Keratinocyte (primary cell): ENCODE data around the gene SAMD14. TPM values are rescaled to one million over a fixed set of nuclear protein-coding genes. Genes with fewer than 3 reads are reported as not detected.

Experiments used
- DNase-seq: peaks from one replicate; pipeline ENCODE4 v3.0.0-alpha.2; 2011; ENCODE audit warnings: low read depth, missing footprints, low spot score
- FAIRE-seq: peaks from 2 replicates; lab custom pipeline; 2011; peaks lifted over from hg19 to GRCh38; lab: Jason Lieb, UNC
- H2AFZ ChIP-seq: 2 replicates; pipeline ENCODE4 v1.6.0; 2012; ENCODE audit warnings: low read length, control low read depth, inconsistent platforms; ENCODE audit not compliant: control insufficient read depth
- H3K27ac ChIP-seq: 2 replicates; pipeline ENCODE4 v1.5.1; 2011; ENCODE audit warnings: low read length; ENCODE audit not compliant: control insufficient read depth, insufficient read depth
- H3K27me3 ChIP-seq: 3 replicates; pipeline ENCODE4 v1.6.0; 2011; ENCODE audit warnings: low read length; ENCODE audit not compliant: control insufficient read depth, insufficient read depth; ENCODE audit errors: extremely low read depth
- H3K36me3 ChIP-seq, 2 experiments: 2 replicates in 1 of 2; 3 replicates in 1 of 2; pipeline ENCODE4 v1.5.1; 2011; ENCODE audit warnings: low read length in 2 of 2, mild to moderate bottlenecking in 1 of 2; ENCODE audit not compliant: control insufficient read depth in 2 of 2, insufficient read depth in 2 of 2; ENCODE audit errors: extremely low read depth in 1 of 2
- H3K4me1 ChIP-seq: 3 replicates; pipeline ENCODE4 v1.5.1; 2011; ENCODE audit warnings: low read length; ENCODE audit not compliant: control insufficient read depth, insufficient read depth; ENCODE audit errors: extremely low read depth
- H3K4me2 ChIP-seq: 3 replicates; pipeline ENCODE4 v1.6.0; 2011; ENCODE audit warnings: low read depth, low read length; ENCODE audit not compliant: control insufficient read depth, insufficient read depth; ENCODE audit errors: extremely low read depth
- H3K4me3 ChIP-seq, 3 experiments: fragments of 200-600 bp in 1 of 3; sonication (generic) in 1 of 3; 2 replicates in 2 of 3; 3 replicates in 1 of 3; pipeline ENCODE4 v1.5.1; 2011 to 2016; ENCODE audit warnings: low read length in 3 of 3, mild to moderate bottlenecking in 3 of 3, control low read depth in 2 of 3, inconsistent platforms in 1 of 3, low read depth in 1 of 3, mixed read lengths in 1 of 3, mixed run types in 1 of 3, moderate library complexity in 1 of 3; ENCODE audit not compliant: control insufficient read depth in 2 of 3, insufficient read depth in 2 of 3; ENCODE audit errors: extremely low read depth in 1 of 3
- H3K79me2 ChIP-seq: 2 replicates; pipeline ENCODE4 v1.6.0; 2012; ENCODE audit warnings: low read length; ENCODE audit not compliant: control insufficient read depth, insufficient read depth
- H3K9ac ChIP-seq: 3 replicates; pipeline ENCODE4 v1.6.0; 2011; ENCODE audit warnings: low read length; ENCODE audit not compliant: control insufficient read depth, insufficient read depth; ENCODE audit errors: extremely low read depth
- H3K9me1 ChIP-seq: 3 replicates; pipeline ENCODE4 v1.6.0; 2011; ENCODE audit warnings: low read length; ENCODE audit not compliant: control insufficient read depth, insufficient read depth; ENCODE audit errors: extremely low read depth
- H3K9me3 ChIP-seq: 2 replicates; pipeline ENCODE4 v1.5.1; 2012; ENCODE audit warnings: low read depth, low read length; ENCODE audit not compliant: control insufficient read depth
- H4K20me1 ChIP-seq: 3 replicates; pipeline ENCODE4 v1.6.0; 2011; ENCODE audit warnings: low read length; ENCODE audit not compliant: control insufficient read depth, insufficient read depth; ENCODE audit errors: extremely low read depth
- EZH2 ChIP-seq: IDR thresholded peaks from one replicate; pipeline ENCODE4 v1.6.1; 2012; ENCODE audit warnings: inconsistent platforms, mild to moderate bottlenecking, low read length, moderate library complexity
- dilution Hi-C: fragments of 300-500 bp; cut with MboI; formaldehyde crosslinking; loops from one replicate; pipeline ENCODE4 v1.7.0; 2020; ENCODE audit warnings: low sequenced_read_pairs; ENCODE audit not compliant: extremely low pct_ligation_motif_present
- polyA plus RNA-seq, 5 experiments: library from polyadenylated mRNA; depleted of rRNA in 3 of 5; stranded (reverse) in 3 of 5; stranded (forward) in 1 of 5; unstranded in 1 of 5; fragments of >200 nt; gene quantifications; 1 replicate in 1 of 5; 2 replicates in 3 of 5; 3 replicates in 1 of 5; pipeline versions ENCODE4 v1.2.1 to v1.2.3, GENCODE V29; 2011 to 2012; ENCODE audit warnings: missing spikeins in 2 of 5, low read depth in 1 of 5, low replicate concordance in 1 of 5
- TF ChIP-seq, protein P1 (sequence below), 3 experiments: IDR thresholded peaks in 1 of 3; conservative IDR thresholded peaks in 1 of 3; optimal IDR thresholded peaks in 1 of 3; 2 replicates in 2 of 3; 3 replicates in 1 of 3; pipeline versions ENCODE3 to v1.5.1; 2011; ENCODE audit warnings: low read length in 3 of 3, mild to moderate bottlenecking in 3 of 3, moderate library complexity in 2 of 3, control low read depth in 1 of 3, inconsistent platforms in 1 of 3; ENCODE audit not compliant: insufficient read depth in 2 of 3; ENCODE audit errors: extremely low read depth in 1 of 3

Gene SAMD14
- polyA plus RNA-seq, 1 donor (not counting 4 experiments of a cell fraction or from before 2014, with no cell fraction given): not detected

DNA sequence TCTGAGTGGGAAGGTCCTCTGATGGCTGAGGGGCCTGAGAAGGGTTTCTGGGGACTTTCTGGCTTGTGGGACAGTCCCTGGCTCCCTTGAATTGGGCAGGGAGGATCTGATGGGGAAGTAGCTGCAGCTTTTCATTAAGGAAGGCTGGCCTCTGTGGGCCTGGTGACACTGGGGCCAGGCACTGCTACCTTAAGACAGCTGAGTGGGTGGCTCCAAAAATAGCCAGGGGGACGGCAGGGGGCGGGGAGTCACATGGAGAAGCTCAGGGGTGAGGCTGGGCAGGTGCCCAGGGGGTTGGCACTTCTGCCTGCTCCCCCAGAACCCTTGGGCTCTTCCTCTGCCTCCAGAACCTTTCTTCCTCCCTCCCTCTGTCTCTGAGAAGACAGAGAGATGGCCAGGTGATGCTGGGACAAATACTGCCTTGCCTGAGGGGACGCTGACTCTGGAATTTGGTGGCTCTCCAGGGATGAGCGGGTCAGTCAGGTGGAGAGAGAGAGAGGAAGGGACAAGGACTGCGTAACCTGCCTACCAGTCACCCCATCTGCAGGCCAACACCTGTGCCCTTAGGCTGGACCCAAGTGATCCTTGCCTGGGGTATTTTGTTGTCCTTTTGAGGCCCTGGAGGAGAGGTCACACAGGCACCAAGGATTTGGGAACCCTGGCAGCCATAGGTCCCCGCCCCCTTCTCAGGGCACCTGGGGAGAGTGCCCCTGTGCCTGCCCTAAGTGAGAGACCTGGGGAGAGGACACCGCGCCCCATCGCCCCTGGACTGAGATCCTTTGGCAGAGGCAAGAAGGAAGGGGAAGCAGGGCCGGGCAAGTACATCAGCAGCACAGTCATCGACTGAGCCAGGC is 34.1 kb upstream of the SAMD14 start:
- TF ChIP-seq, protein P1, sequence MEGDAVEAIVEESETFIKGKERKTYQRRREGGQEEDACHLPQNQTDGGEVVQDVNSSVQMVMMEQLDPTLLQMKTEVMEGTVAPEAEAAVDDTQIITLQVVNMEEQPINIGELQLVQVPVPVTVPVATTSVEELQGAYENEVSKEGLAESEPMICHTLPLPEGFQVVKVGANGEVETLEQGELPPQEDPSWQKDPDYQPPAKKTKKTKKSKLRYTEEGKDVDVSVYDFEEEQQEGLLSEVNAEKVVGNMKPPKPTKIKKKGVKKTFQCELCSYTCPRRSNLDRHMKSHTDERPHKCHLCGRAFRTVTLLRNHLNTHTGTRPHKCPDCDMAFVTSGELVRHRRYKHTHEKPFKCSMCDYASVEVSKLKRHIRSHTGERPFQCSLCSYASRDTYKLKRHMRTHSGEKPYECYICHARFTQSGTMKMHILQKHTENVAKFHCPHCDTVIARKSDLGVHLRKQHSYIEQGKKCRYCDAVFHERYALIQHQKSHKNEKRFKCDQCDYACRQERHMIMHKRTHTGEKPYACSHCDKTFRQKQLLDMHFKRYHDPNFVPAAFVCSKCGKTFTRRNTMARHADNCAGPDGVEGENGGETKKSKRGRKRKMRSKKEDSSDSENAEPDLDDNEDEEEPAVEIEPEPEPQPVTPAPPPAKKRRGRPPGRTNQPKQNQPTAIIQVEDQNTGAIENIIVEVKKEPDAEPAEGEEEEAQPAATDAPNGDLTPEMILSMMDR (optimal IDR thresholded peaks at IDR 0.05 in 1 of 3, IDR thresholded peaks at IDR 0.05 in 1 of 3, conservative IDR thresholded peaks at IDR 0.05 in 1 of 3; ENCODE audit: extremely low read depth in 1 of 3, insufficient read depth in 2 of 3, low read length in 3 of 3): no peak
- TF ChIP-seq EZH2: no peak
- no peaks in the 10 kb centered on the region for H3K9me1 ChIP-seq
- no peak overlapping the region for H3K4me2 ChIP-seq
- H3K9me3 ChIP-seq: no peaks in the 10 kb centered on the region
- peaks cover 3% of the 10 kb centered on the region for H3K27me3 ChIP-seq
- H3K4me3 ChIP-seq: no peak overlapping the region
- H3K4me1 ChIP-seq: peaks cover 9% of the 10 kb centered on the region
- no peaks in the 10 kb centered on the region for H3K79me2 ChIP-seq
- DNase-seq: no peak
- no peak overlapping the region for H3K27ac ChIP-seq
- H2AFZ ChIP-seq: no peak overlapping the region
- dilution Hi-C loops: no loop called here
- H3K9ac ChIP-seq: no peak overlapping the region
- no peaks in the 10 kb centered on the region for H3K36me3 ChIP-seq
- H4K20me1 ChIP-seq: no peaks in the 10 kb centered on the region
- FAIRE-seq: no peak

DNA sequence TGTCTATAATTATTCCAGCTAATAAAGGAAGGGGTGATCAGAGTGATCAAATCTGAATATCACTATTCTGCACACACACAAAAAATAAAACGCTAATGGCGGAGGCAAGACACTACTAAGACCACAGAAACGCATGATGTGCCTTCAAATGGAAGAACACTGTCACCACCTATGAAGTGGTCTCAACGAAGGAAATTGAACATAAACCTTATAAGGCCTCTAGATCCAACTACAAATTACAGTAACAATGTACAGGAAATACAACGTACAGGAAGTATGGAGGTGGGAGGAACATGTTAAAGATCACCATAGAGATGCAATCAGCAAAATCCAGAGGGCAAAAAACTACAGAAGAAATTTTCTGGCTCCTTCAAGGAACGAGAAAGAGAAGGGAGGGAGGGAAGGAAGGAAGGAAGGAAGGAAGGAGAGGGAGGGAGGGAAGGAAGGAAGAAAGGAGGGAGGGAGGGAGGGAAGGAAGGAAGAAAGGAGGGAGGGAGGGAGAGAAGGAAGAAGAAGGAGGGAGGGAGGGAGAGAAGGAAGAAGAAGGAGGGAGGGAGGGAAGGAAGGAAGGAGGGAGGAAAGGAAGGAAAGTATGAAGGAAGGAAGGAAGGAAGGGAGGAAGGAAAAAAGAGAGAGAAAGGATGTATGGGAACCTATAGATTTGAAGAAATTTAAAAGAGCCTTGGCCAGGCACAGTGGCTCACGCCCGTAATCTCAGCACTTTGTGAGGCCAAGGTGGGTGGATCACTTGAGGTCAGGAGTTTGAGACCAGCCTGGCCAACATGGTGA is 32.7 kb upstream of the SAMD14 start:
- Histone ChIP-seq H3K36me3 (no peaks in the 10 kb centered on the region), H3K9ac (no peak overlapping the region), H3K79me2 (no peaks in the 10 kb centered on the region), H2AFZ (no peak overlapping the region), H4K20me1 (no peaks in the 10 kb centered on the region), H3K4me3 (no peak overlapping the region), H3K27me3 (no peaks in the 10 kb centered on the region), H3K4me1 (peaks cover 9% of the 10 kb centered on the region), H3K27ac (no peak overlapping the region), H3K4me2 (no peak overlapping the region), H3K9me3 (no peaks in the 10 kb centered on the region), H3K9me1 (no peaks in the 10 kb centered on the region)
- DNase-seq (no peak), FAIRE-seq (no peak)
- TF ChIP-seq, protein P1 (optimal IDR thresholded peaks at IDR 0.05 in 1 of 3, IDR thresholded peaks at IDR 0.05 in 1 of 3, conservative IDR thresholded peaks at IDR 0.05 in 1 of 3; ENCODE audit: extremely low read depth in 1 of 3, insufficient read depth in 2 of 3, low read length in 3 of 3): no peak
- TF ChIP-seq EZH2: no peak
- dilution Hi-C loops: no loop called here
